OCI-LY1 (cell line): Measurements from ENCODE around the gene PNPLA5.

ENCODE experiments used
- H2AFZ ChIP-seq: fragments of 200-600 bp; sonication (generic), shearing (Covaris generic); 2 replicates; pipeline ENCODE4 v1.6.0; 2014; ENCODE audit warnings: antibody characterized with exemption, mild to moderate bottlenecking, low read length
- H3F3A ChIP-seq: fragments of 200-600 bp; sonication (generic), shearing (Covaris generic); 2 replicates; pipeline ENCODE4 v1.6.0; 2014; ENCODE audit warnings: mild to moderate bottlenecking, antibody characterized with exemption, low read length, moderate library complexity; ENCODE audit not compliant: insufficient read depth
- H3K27ac ChIP-seq: fragments of 200-600 bp; sonication (generic); 2 replicates; pipeline ENCODE4 v1.5.1; 2014; ENCODE audit warnings: low read length, mixed run types, mild to moderate bottlenecking, low read depth; ENCODE audit not compliant: poor library complexity, severe bottlenecking
- H3K27me3 ChIP-seq: fragments of 200-600 bp; sonication (generic); 2 replicates; pipeline ENCODE4 v1.6.0; 2014; ENCODE audit warnings: antibody characterized with exemption, mild to moderate bottlenecking, low read length, moderate library complexity; ENCODE audit not compliant: insufficient read depth
- H3K36me3 ChIP-seq: fragments of 200-600 bp; sonication (generic); 2 replicates; pipeline ENCODE4 v1.6.1; 2014; ENCODE audit warnings: mild to moderate bottlenecking, antibody characterized with exemption, low read length, moderate library complexity, mixed read lengths; ENCODE audit not compliant: insufficient read depth
- H3K4me1 ChIP-seq: fragments of 200-600 bp; sonication (generic); 2 replicates; pipeline ENCODE4 v1.5.1; 2014; ENCODE audit warnings: mild to moderate bottlenecking, low read length, moderate library complexity; ENCODE audit not compliant: insufficient read depth, severe bottlenecking
- H3K4me2 ChIP-seq: fragments of 200-600 bp; sonication (generic), shearing (Covaris generic); 2 replicates; pipeline ENCODE4 v1.6.1; 2014; ENCODE audit warnings: low read length
- H3K4me3 ChIP-seq: fragments of 200-600 bp; sonication (generic); 2 replicates; pipeline ENCODE4 v1.5.1; 2014; ENCODE audit warnings: low read length, low read depth, mild to moderate bottlenecking, mixed read lengths; ENCODE audit not compliant: poor library complexity, severe bottlenecking
- H3K79me2 ChIP-seq: fragments of 200-600 bp; shearing (Covaris generic); 2 replicates; pipeline ENCODE4 v1.6.1; 2016; ENCODE audit warnings: mixed run types, low read length, mixed read lengths; ENCODE audit not compliant: insufficient read depth
- H3K9ac ChIP-seq: fragments of 200-600 bp; sonication (generic), shearing (Covaris generic); 2 replicates; pipeline ENCODE4 v1.6.1; 2014; ENCODE audit warnings: mild to moderate bottlenecking, low read length, mixed read lengths
- H3K9me2 ChIP-seq: fragments of 200-600 bp; sonication (generic), shearing (Covaris generic); 2 replicates; pipeline ENCODE4 v1.6.1; 2014; ENCODE audit warnings: low read depth, mild to moderate bottlenecking, low read length, mixed read lengths
- H3K9me3 ChIP-seq: fragments of 200-600 bp; shearing (Covaris generic); 2 replicates; pipeline ENCODE4 v1.6.1; 2014; ENCODE audit warnings: low read length, mixed read lengths
- H4K20me1 ChIP-seq: fragments of 200-600 bp; sonication (generic), shearing (Covaris generic); 2 replicates; pipeline ENCODE4 v1.6.0; 2016; ENCODE audit warnings: mild to moderate bottlenecking, low read length; ENCODE audit not compliant: insufficient read depth
- CTCF ChIP-seq: fragments of 200-600 bp; sonication (generic), shearing (Covaris generic); IDR thresholded peaks from 2 replicates; pipeline ENCODE4 v1.5.1; 2017; ENCODE audit warnings: mild to moderate bottlenecking, antibody characterized with exemption, low read length, moderate library complexity, mixed read lengths
- EZH2 ChIP-seq: fragments of 200-600 bp; sonication (generic), shearing (Covaris generic); IDR thresholded peaks from 2 replicates; pipeline ENCODE4 v1.8.0; 2017; ENCODE audit warnings: borderline replicate concordance, mixed run types, mild to moderate bottlenecking, antibody characterized with exemption, low read length, moderate library complexity, mixed read lengths

The PNPLA5 gene

GRCh38 chr22:43861529-43861928 lies 30.3 kb downstream of the PNPLA5 start:
- no peak overlapping the region for H2AFZ ChIP-seq
- TF ChIP-seq EZH2 (no peak), CTCF (no peak)
- no peaks in the 10 kb centered on the region for H3F3A ChIP-seq
- no peak overlapping the region for H3K27ac ChIP-seq
- H3K36me3 ChIP-seq: no peaks in the 10 kb centered on the region
- H3K9me2 ChIP-seq: no peaks in the 10 kb centered on the region
- H3K4me2 ChIP-seq: no peak overlapping the region
- H4K20me1 ChIP-seq: no peaks in the 10 kb centered on the region
- H3K27me3 ChIP-seq: no peaks in the 10 kb centered on the region; the same call in 1 of the 2 replicates
- H3K4me3 ChIP-seq: no peak overlapping the region
- H3K9me3 ChIP-seq: no peaks in the 10 kb centered on the region
- H3K9ac ChIP-seq: no peak overlapping the region
- no peaks in the 10 kb centered on the region for H3K4me1 ChIP-seq
- no peaks in the 10 kb centered on the region for H3K79me2 ChIP-seq

GRCh38 chr22:43860831-43861230 lies 31.0 kb downstream of the PNPLA5 start:
- no peaks in the 10 kb centered on the region for H3K9me2 ChIP-seq
- no peaks in the 10 kb centered on the region; the same call in 1 of the 2 replicates for H3K27me3 ChIP-seq
- no peaks in the 10 kb centered on the region for H3K79me2 ChIP-seq
- H3K27ac ChIP-seq: no peak overlapping the region
- H2AFZ ChIP-seq: no peak overlapping the region
- H3K36me3 ChIP-seq: no peaks in the 10 kb centered on the region
- no peaks in the 10 kb centered on the region for H3F3A ChIP-seq
- H3K9ac ChIP-seq: no peak overlapping the region
- TF ChIP-seq EZH2: no peak
- no peak for TF ChIP-seq CTCF
- no peaks in the 10 kb centered on the region for H3K9me3 ChIP-seq
- no peak overlapping the region for H3K4me2 ChIP-seq
- H4K20me1 ChIP-seq: no peaks in the 10 kb centered on the region
- H3K4me1 ChIP-seq: no peaks in the 10 kb centered on the region
- H3K4me3 ChIP-seq: no peak overlapping the region

- Histone ChIP-seq H3K9me2 (no peaks in the 10 kb centered on the region), H3K4me1 (no peaks in the 10 kb centered on the region), H3F3A (no peaks in the 10 kb centered on the region), H4K20me1 (no peaks in the 10 kb centered on the region), H3K27me3 (no peaks in the 10 kb centered on the region; the same call in 1 of the 2 replicates), H3K9me3 (no peaks in the 10 kb centered on the region), H3K9ac (no peak overlapping the region), H3K4me3 (no peak overlapping the region), H3K36me3 (no peaks in the 10 kb centered on the region), H3K27ac (no peak overlapping the region), H3K4me2 (no peak overlapping the region), H2AFZ (no peak overlapping the region), H3K79me2 (no peaks in the 10 kb centered on the region)
- TF ChIP-seq EZH2 (no peak), CTCF (no peak)
These were observed 31.7 kb downstream of the PNPLA5 start for GRCh38 chr22:43860126-43860525.
